H9 (cell line): ENCODE measurements around the gene RGR. TPM values are rescaled to one million over a fixed set of nuclear protein-coding genes. Genes with fewer than 3 reads are reported as not detected.

ENCODE experiments used
- DNase-seq: peaks from one replicate; pipeline ENCODE4 v3.0.0-alpha.2; 2017
- H2AFZ ChIP-seq: one replicate; pipeline ENCODE4 v1.6.1; 2013; ENCODE audit warnings: mild to moderate bottlenecking, low read length, control low read depth, moderate library complexity
- H2AK5ac ChIP-seq: 2 replicates; pipeline ENCODE4 v1.6.1; 2013; ENCODE audit warnings: low read length, control low read depth, mixed read lengths; ENCODE audit not compliant: insufficient read length
- H2BK120ac ChIP-seq: one replicate; pipeline ENCODE4 v1.6.1; 2013; ENCODE audit warnings: low read depth, mild to moderate bottlenecking, low read length, control low read depth, inconsistent platforms; ENCODE audit not compliant: poor library complexity, severe bottlenecking
- H2BK12ac ChIP-seq: 2 replicates; pipeline ENCODE4 v1.6.1; 2013; ENCODE audit warnings: low read length, control low read depth, mixed read lengths, low read depth; ENCODE audit not compliant: insufficient read length
- H2BK15ac ChIP-seq: 2 replicates; pipeline ENCODE4 v1.6.1; 2013; ENCODE audit warnings: low read depth, low read length, control low read depth
- H2BK20ac ChIP-seq: one replicate; pipeline ENCODE4 v1.6.1; 2013; ENCODE audit warnings: low read depth, mild to moderate bottlenecking, low read length, control low read depth, inconsistent platforms; ENCODE audit not compliant: poor library complexity, severe bottlenecking
- H2BK5ac ChIP-seq: 2 replicates; pipeline ENCODE4 v1.6.1; 2013; ENCODE audit warnings: low read length, control low read depth, mixed read lengths; ENCODE audit not compliant: insufficient read length
- H3K14ac ChIP-seq: 2 replicates; pipeline ENCODE4 v1.6.1; 2013; ENCODE audit warnings: low read length, control low read depth; ENCODE audit not compliant: insufficient read depth
- H3K18ac ChIP-seq: 2 replicates; pipeline ENCODE4 v1.6.1; 2013; ENCODE audit warnings: low read depth, mild to moderate bottlenecking, mixed read lengths, low read length, control low read depth; ENCODE audit not compliant: insufficient read length
- H3K23ac ChIP-seq: 2 replicates; pipeline ENCODE4 v1.6.1; 2013; ENCODE audit warnings: low read length, control low read depth, mixed read lengths, low read depth; ENCODE audit not compliant: insufficient read length
- H3K23me2 ChIP-seq: 2 replicates; pipeline ENCODE4 v1.6.1; 2013; ENCODE audit warnings: low read depth, mild to moderate bottlenecking, mixed read lengths, low read length, control low read depth; ENCODE audit not compliant: insufficient read length, poor library complexity, severe bottlenecking
- H3K27ac ChIP-seq: 2 replicates; pipeline ENCODE4 v1.5.1; 2013; ENCODE audit warnings: low read length, control low read depth, mixed read lengths, low read depth; ENCODE audit not compliant: insufficient read length
- H3K27me3 ChIP-seq: 2 replicates; pipeline ENCODE4 v1.6.1; 2013; ENCODE audit warnings: low read length, control low read depth, inconsistent platforms; ENCODE audit not compliant: insufficient read depth
- H3K4ac ChIP-seq: 2 replicates; pipeline ENCODE4 v1.6.1; 2013; ENCODE audit warnings: low read depth, mild to moderate bottlenecking, control low read depth, inconsistent platforms, low read length, moderate library complexity
- H3K4me1 ChIP-seq: 2 replicates; pipeline ENCODE4 v1.6.1; 2013; ENCODE audit warnings: low read length, control low read depth, inconsistent platforms; ENCODE audit not compliant: insufficient read depth
- H3K4me2 ChIP-seq: 2 replicates; pipeline ENCODE4 v1.6.1; 2013; ENCODE audit warnings: low read length, control low read depth, mixed read lengths; ENCODE audit not compliant: insufficient read length, insufficient read depth
- H3K56ac ChIP-seq: 2 replicates; pipeline ENCODE4 v1.6.1; 2013; ENCODE audit warnings: low read depth, mild to moderate bottlenecking, mixed read lengths, low read length, control low read depth; ENCODE audit not compliant: insufficient read length
- H3K79me1 ChIP-seq: 2 replicates; pipeline ENCODE4 v1.6.1; 2013; ENCODE audit warnings: low read depth, mild to moderate bottlenecking, moderate library complexity, low read length, control low read depth, inconsistent platforms; ENCODE audit not compliant: insufficient read depth, poor library complexity, severe bottlenecking
- H3K79me2 ChIP-seq: 2 replicates; pipeline ENCODE4 v1.6.1; 2013; ENCODE audit warnings: low read length, control low read depth, inconsistent platforms; ENCODE audit not compliant: insufficient read depth
- H3K9ac ChIP-seq: 2 replicates; pipeline ENCODE4 v1.6.1; 2013; ENCODE audit warnings: low read length, control low read depth, mixed read lengths; ENCODE audit not compliant: insufficient read length; ENCODE audit errors: extremely low read depth
- H3K9me3 ChIP-seq: one replicate; pipeline ENCODE4 v1.6.1; 2013; ENCODE audit warnings: low read depth, low read length, inconsistent platforms; ENCODE audit not compliant: control insufficient read depth
- H3T11ph ChIP-seq: one replicate; pipeline ENCODE4 v1.6.1; 2013; ENCODE audit warnings: mild to moderate bottlenecking, low read length, control low read depth, inconsistent platforms
- H4K20me1 ChIP-seq: one replicate; pipeline ENCODE4 v1.6.1; 2013; ENCODE audit not compliant: control insufficient read depth, insufficient read length, insufficient read depth
- H4K5ac ChIP-seq: 2 replicates; pipeline ENCODE4 v1.6.1; 2013; ENCODE audit warnings: low read depth, mild to moderate bottlenecking, mixed read lengths, low read length, control low read depth; ENCODE audit not compliant: insufficient read length
- H4K8ac ChIP-seq: replicated peaks from 2 replicates; pipeline ENCODE4 v1.6.1; 2013; ENCODE audit warnings: low read length, control low read depth, mixed read lengths, low read depth; ENCODE audit not compliant: insufficient read length
- H4K91ac ChIP-seq: 2 replicates; pipeline ENCODE4 v1.6.1; 2013; ENCODE audit warnings: low read depth, mild to moderate bottlenecking, moderate library complexity, mixed read lengths, low read length, control low read depth; ENCODE audit not compliant: insufficient read length
- H3K27ac Mint-ChIP-seq, 3 experiments: 2 replicates in 2 of 3; 3 replicates in 1 of 3; pipeline ENCODE4 v1.8.0; 2020 to 2021; ENCODE audit warnings: mixed read lengths in 3 of 3, mild to moderate bottlenecking in 1 of 3, moderate library complexity in 1 of 3
- H3K27me3 Mint-ChIP-seq: 2 replicates; pipeline ENCODE4 v1.8.0; 2021; ENCODE audit warnings: low read depth, mild to moderate bottlenecking, moderate library complexity, mixed read lengths
- H3K36me3 Mint-ChIP-seq, 3 experiments: 2 replicates in 2 of 3; 3 replicates in 1 of 3; pipeline ENCODE4 v1.8.0; 2020 to 2021; ENCODE audit warnings: low read depth in 3 of 3, mixed read lengths in 3 of 3; ENCODE audit not compliant: insufficient read depth in 1 of 3
- H3K4me1 Mint-ChIP-seq, 2 experiments: 2 replicates each; pipeline ENCODE4 v1.8.0; 2020; ENCODE audit warnings: mixed read lengths in 2 of 2
- H3K4me3 Mint-ChIP-seq, 2 experiments: 2 replicates in 1 of 2; 3 replicates in 1 of 2; pipeline ENCODE4 v1.8.0; 2020 to 2021; ENCODE audit warnings: mild to moderate bottlenecking in 2 of 2, mixed read lengths in 2 of 2, moderate library complexity in 1 of 2
- H3K9me3 Mint-ChIP-seq, 2 experiments: 2 replicates in 1 of 2; 3 replicates in 1 of 2; pipeline ENCODE4 v1.8.0; 2020; ENCODE audit warnings: mild to moderate bottlenecking in 2 of 2, mixed read lengths in 2 of 2, moderate library complexity in 1 of 2
- CTCF ChIP-seq: fragments of 200-600 bp; sonication (generic); conservative IDR thresholded peaks from 3 replicates; pipeline ENCODE4 v1.8.0; 2021; ENCODE audit warnings: antibody characterized with exemption, mild to moderate bottlenecking
- WGBS: extraction: QIAGEN DNeasy Blood & Tissue Kit; methylation state at CpG from one replicate; pipeline ENCODE4 v1.1.7; 2013; ENCODE audit warnings: missing lambda C conversion rate, low lambda C conversion rate, mixed read lengths; ENCODE audit not compliant: insufficient read length; ENCODE audit errors: extremely low coverage; 5-methylcytosine and 5-hydroxymethylcytosine counted together
- total RNA-seq: library from RNA; stranded (reverse); gene quantifications from 2 replicates; pipeline ENCODE4 v1.2.1, GENCODE V29; 2021

Gene RGR
- total RNA-seq, 1 experiment from 2014 or later: not detected

- Histone ChIP-seq H3K4me1 (no peaks in the 10 kb centered on the region), H2AK5ac (no peak overlapping the region), H2AFZ (no peak overlapping the region)
Measured at GRCh38 chr10:84236807-84237198, 8.1 kb upstream of the RGR start.

More at GRCh38 chr10:84236807-84237198, 8.1 kb upstream of the RGR start:
- H3K4me1 Mint-ChIP-seq: peaks cover 4% of the 10 kb centered on the region in 2 experiments; a peak in 3 of 4 replicates
- Histone ChIP-seq H4K8ac (no peak overlapping the region), H2BK12ac (no peak overlapping the region), H3K4me2 (no peak overlapping the region), H3K18ac (no peak overlapping the region), H2BK5ac (no peak overlapping the region), H2BK20ac (no peak overlapping the region), H4K20me1 (no peaks in the 10 kb centered on the region), H3T11ph (no peak overlapping the region), H3K23me2 (no peaks in the 10 kb centered on the region), H3K9me3 (no peaks in the 10 kb centered on the region), H3K79me1 (no peaks in the 10 kb centered on the region), H3K56ac (no peak overlapping the region), H3K14ac (no peak overlapping the region), H3K4ac (no peak overlapping the region), H3K27me3 (peaks cover 3% of the 10 kb centered on the region; the same call in 1 of the 2 replicates), H4K91ac (no peak overlapping the region), H2BK120ac (no peak overlapping the region), H3K23ac (no peak overlapping the region), H3K9ac (no peak overlapping the region), H2BK15ac (no peak overlapping the region), H3K79me2 (no peaks in the 10 kb centered on the region), H4K5ac (no peak overlapping the region), H3K27ac (no peak overlapping the region)
- H3K9me3 Mint-ChIP-seq: no peaks in the 10 kb centered on the region; a peak in 1 of 5 replicates
- no peak overlapping the region for H3K4me3 Mint-ChIP-seq
- peaks cover 42% of the 10 kb centered on the region for H3K27me3 Mint-ChIP-seq
- no peak overlapping the region for H3K27ac Mint-ChIP-seq
- TF ChIP-seq CTCF: no peak
- DNase-seq: no peak
- no peaks in the 10 kb centered on the region for H3K36me3 Mint-ChIP-seq
- WGBS: no CpG with 5 or more reads among the region's 6 CpGs
